HepG2 (cell line): Measurements from ENCODE around the gene KCNQ2. TPM values are rescaled to one million over a fixed set of nuclear protein-coding genes. Genes with fewer than 3 reads are reported as not detected.

Experiments
- ATAC-seq: fragments of 200-7000 bp; cut with Tn5 transposase; 3 replicates; pipeline ENCODE4 v1.9.1; 2020; ENCODE audit warnings: mild to moderate bottlenecking, moderate library complexity
- BruUV-seq: library from RNA; stranded (reverse); fragments of 400-500 nt; replicated peaks from 2 replicates; lab custom pipeline; 2021; lab: Mats Ljungman, UMichigan
- CTCF ChIA-PET: fragments of 300-600 bp; formaldehyde crosslinking; extraction: SDS; loops from one replicate; lab custom pipeline; 2021; ENCODE audit warnings: low total read pairs, inconsistent platforms, low intra/inter-chr PET ratio; lab: Yijun Ruan, JAX
- POLR2A ChIA-PET: fragments of 350-600 bp; sonication (Branson Sonifier 250); formaldehyde crosslinking; loops from one replicate; lab custom pipeline; 2020; ENCODE audit warnings: antibody characterized with exemption, inconsistent platforms; lab: Yijun Ruan, JAX
- DNase-seq: peaks from one replicate; pipeline ENCODE4 v3.0.0-alpha.2; 2015; ENCODE audit warnings: low spot score
- FAIRE-seq: peaks from 3 replicates; lab custom pipeline; 2011; peaks lifted over from hg19 to GRCh38; lab: Jason Lieb, UNC
- H2AFZ ChIP-seq: one replicate; pipeline ENCODE4 v1.6.1; 2011; ENCODE audit warnings: low read length, inconsistent platforms
- H3K27ac ChIP-seq: fragments of 300-600 bp; 3 replicates; pipeline ENCODE4 v1.8.0; 2011; ENCODE audit warnings: mixed run types, mild to moderate bottlenecking, mixed read lengths, low read length, inconsistent platforms; ENCODE audit not compliant: insufficient read depth; ENCODE audit errors: extremely low read length
- H3K27me3 ChIP-seq, 2 experiments: fragments of 200-600 bp in 1 of 2; 2 replicates in 1 of 2; 3 replicates in 1 of 2; pipeline versions ENCODE4 v1.6.0 to v1.8.0; 2011; ENCODE audit warnings: low read length in 2 of 2, mild to moderate bottlenecking in 2 of 2, moderate library complexity in 2 of 2, inconsistent platforms in 1 of 2; ENCODE audit not compliant: insufficient read depth in 2 of 2, control insufficient read depth in 1 of 2
- H3K36me3 ChIP-seq, 2 experiments: fragments of 200-600 bp in 1 of 2; replicated peaks in 1 of 2; 2 replicates in 1 of 2; 3 replicates in 1 of 2; pipeline versions ENCODE4 v1.5.1 to v1.8.0; 2011; ENCODE audit warnings: low read length in 2 of 2, inconsistent platforms in 1 of 2; ENCODE audit not compliant: insufficient read depth in 2 of 2, control insufficient read depth in 1 of 2
- H3K4me1 ChIP-seq: 2 replicates; pipeline ENCODE4 v1.5.1; 2012; ENCODE audit warnings: low read length, inconsistent platforms; ENCODE audit not compliant: insufficient read depth
- H3K4me2 ChIP-seq: 2 replicates; pipeline ENCODE4 v1.6.0; 2011; ENCODE audit warnings: low read depth, low read length, inconsistent platforms
- H3K4me3 ChIP-seq, 3 experiments: fragments of 200-600 bp in 1 of 3; sonication (generic), shearing (Covaris generic) in 1 of 3; replicated peaks in 1 of 3; 2 replicates each; pipeline ENCODE4 v1.5.1; 2011 to 2016; ENCODE audit warnings: low read length in 3 of 3, inconsistent platforms in 2 of 3, low read depth in 2 of 3, mild to moderate bottlenecking in 2 of 3, control low read depth in 1 of 3, mixed read lengths in 1 of 3; ENCODE audit not compliant: insufficient read depth in 1 of 3
- H3K79me2 ChIP-seq: one replicate; pipeline ENCODE4 v1.6.1; 2011; ENCODE audit warnings: low read length, inconsistent platforms; ENCODE audit not compliant: insufficient read depth
- H3K9ac ChIP-seq: 2 replicates; pipeline ENCODE4 v1.6.0; 2011; ENCODE audit warnings: mild to moderate bottlenecking, low read depth, low read length, inconsistent platforms; ENCODE audit not compliant: insufficient read depth
- H3K9me3 ChIP-seq: 2 replicates; pipeline ENCODE4 v1.5.1; 2012; ENCODE audit warnings: mild to moderate bottlenecking, low read length
- H4K20me1 ChIP-seq: 2 replicates; pipeline ENCODE4 v1.6.0; 2011; ENCODE audit warnings: inconsistent platforms, mild to moderate bottlenecking, low read length, moderate library complexity; ENCODE audit not compliant: insufficient read depth
- DPF2 ChIP-seq: sonication (generic); formaldehyde crosslinking; IDR thresholded peaks from 2 replicates; pipeline ENCODE4 v1.4.0; 2020; ENCODE audit warnings: mild to moderate bottlenecking, low read depth, missing genetic modification reagents, borderline replicate concordance
- KDM6A ChIP-seq: IDR thresholded peaks from 2 replicates; pipeline ENCODE4 v1.6.1; 2016; ENCODE audit warnings: low read depth
- MYC ChIP-seq: sonication (generic); formaldehyde crosslinking; IDR thresholded peaks from 2 replicates; pipeline ENCODE4 v1.9.0; 2021; ENCODE audit warnings: missing genetic modification reagents, borderline replicate concordance
- PAX8 ChIP-seq: sonication (generic); formaldehyde crosslinking; IDR thresholded peaks from 2 replicates; pipeline ENCODE4 v1.8.0; 2022; ENCODE audit warnings: mild to moderate bottlenecking, missing genetic modification reagents, borderline replicate concordance
- PRDM15 ChIP-seq: sonication (generic); formaldehyde crosslinking; IDR thresholded peaks from 2 replicates; pipeline ENCODE4 v1.4.0; 2020; ENCODE audit warnings: missing genetic modification reagents
- REPIN1 ChIP-seq: sonication (generic); formaldehyde crosslinking; IDR thresholded peaks from 2 replicates; pipeline ENCODE4 v1.8.0; 2022; ENCODE audit warnings: missing genetic modification reagents, low read depth, mild to moderate bottlenecking, borderline replicate concordance
- RERE ChIP-seq: IDR thresholded peaks from 2 replicates; pipeline ENCODE4 v1.6.1; 2016; ENCODE audit warnings: low read depth, missing genetic modification reagents, missing compliant biosample characterization
- TFE3 ChIP-seq: IDR thresholded peaks from 2 replicates; pipeline ENCODE4 v1.6.1; 2016
- ZNF256 ChIP-seq: sonication (generic); formaldehyde crosslinking; conservative IDR thresholded peaks from 2 replicates; pipeline ENCODE4 v1.4.0; 2020; ENCODE audit warnings: missing genetic modification reagents
- ZNF329 ChIP-seq: sonication (generic); formaldehyde crosslinking; IDR thresholded peaks from 2 replicates; pipeline ENCODE4 v1.9.0; 2021; ENCODE audit warnings: low read depth, mild to moderate bottlenecking, missing genetic modification reagents
- ZNF34 ChIP-seq: sonication (generic); formaldehyde crosslinking; IDR thresholded peaks from 2 replicates; pipeline ENCODE4 v1.4.0; 2020; ENCODE audit warnings: mild to moderate bottlenecking, missing genetic modification reagents, borderline replicate concordance
- ZNF350 ChIP-seq: sonication (generic); formaldehyde crosslinking; IDR thresholded peaks from 2 replicates; pipeline ENCODE4 v1.4.0; 2020; ENCODE audit warnings: mild to moderate bottlenecking, low read depth, missing genetic modification reagents, borderline replicate concordance
- ZNF562 ChIP-seq: sonication (generic); formaldehyde crosslinking; IDR thresholded peaks from 2 replicates; pipeline ENCODE4 v1.8.0; 2022; ENCODE audit warnings: missing genetic modification reagents, borderline replicate concordance
- WGBS: methylation state at CpG from one replicate; pipeline ENCODE4 v1.1.6; 2017; ENCODE audit warnings: low lambda C conversion rate; 5-methylcytosine and 5-hydroxymethylcytosine counted together
- in situ Hi-C: cut with HindIII; loops from 2 replicates; pipeline ENCODE4 v1.10.0; 2017; ENCODE audit warnings: low pct_unique_long_range_greater_than_20kb; ENCODE audit not compliant: extremely low pct_ligation_motif_present
- intact Hi-C: fragments of 100-400 bp; cut with micrococcal nuclease; formaldehyde crosslinking; loops from one replicate; pipeline ENCODE4 v1.10.0; 2022; ENCODE audit not compliant: unreplicated experiment
- polyA plus RNA-seq, 8 experiments: library from polyadenylated mRNA; depleted of rRNA in 3 of 8; stranded (reverse) in 7 of 8; unstranded in 1 of 8; fragments of >200 nt; fragmentation: Illumina TruSeq in 4 of 8; extraction: Trizol in 4 of 8; gene quantifications; 2 replicates each; pipeline versions ENCODE4 v1.2.1 to v1.2.3, GENCODE V29; 2011 to 2016; ENCODE audit warnings: low read depth in 4 of 8, missing spikeins in 1 of 8, mixed read lengths in 1 of 8; ENCODE audit not compliant: insufficient read depth in 1 of 8
- total RNA-seq, 5 experiments: library from RNA; depleted of rRNA; stranded (reverse); fragments of >200 nt; fragmentation: Illumina TruSeq; extraction: Trizol; gene quantifications; 2 replicates each; pipeline ENCODE4 v1.2.3, GENCODE V29; 2016; ENCODE audit warnings: low read depth in 1 of 5

KCNQ2 gene
- total and polyA plus RNA-seq, 2 of the 13 experiments (the other 11 are each of a cell fraction or from before 2014, with no cell fraction given), result not detected

- Histone ChIP-seq H2AFZ (no peak overlapping the region), H4K20me1 (peaks cover 11% of the 10 kb centered on the region; the same call in 1 of the 2 replicates), H3K4me1 (peaks cover 23% of the 10 kb centered on the region), H3K79me2 (no peaks in the 10 kb centered on the region), H3K27ac (no peak overlapping the region), H3K4me2 (no peak overlapping the region), H3K9ac (no peak overlapping the region), H3K27me3 (peaks cover 5 to 32% of the 10 kb centered on the region in 2 experiments; a peak in 3 of 5 replicates), H3K4me3 (no peak overlapping the region), H3K9me3 (peaks cover 3% of the 10 kb centered on the region), H3K36me3 (no peaks in the 10 kb centered on the region)
- ATAC-seq, result no peak
- TF ChIP-seq ZNF256 (CRISPR knock-in tag) (no peak), ZNF34 (CRISPR knock-in tag) (no peak), MYC (no peak), DPF2 (CRISPR knock-in tag) (no peak), ZNF562 (CRISPR knock-in tag) (no peak), ZNF329 (no peak), KDM6A (CRISPR knock-in tag) (no peak), RERE (no peak), REPIN1 (no peak), PAX8 (no peak), TFE3 (CRISPR knock-in tag) (no peak), PRDM15 (CRISPR knock-in tag) (no peak), ZNF350 (CRISPR knock-in tag) (no peak)
- BruUV-seq, result no TSS peak
- DNase-seq, result no peak
- in situ Hi-C loops, result loop anchor here (5.0 kb wide), 1 partner anchor 73 kb away; no protein-coding TSS in a partner anchor
- FAIRE-seq, result no peak
- POLR2A ChIA-PET, result interaction anchor here (1.3 kb wide), 1 partner anchor 71 kb away, joined by 4 read pairs; no protein-coding TSS in a partner anchor
- intact Hi-C loops, result no loop called here
- WGBS, result 65% methylated on average over 17 of the region's 21 CpGs
- CTCF ChIA-PET, result interaction anchor here (3.8 to 3.9 kb wide), 2 partner anchors 70 kb away, joined by 18 to 69 read pairs; no protein-coding TSS in a partner anchor
Observed at GRCh38 chr20:63380346-63380870, 92.0 kb downstream of the KCNQ2 start.
